Activated effector memory CD4-positive, alpha-beta T cell treated with Interleukin-2 at 50 U/mL for 16 hours (primary cell): ENCODE measurements around the gene ZNHIT2.
A peak's percentile ranks its signal among the peaks of the same experiment; 100 is the strongest.

Experiments
- DNase-seq: peaks from one replicate; pipeline ENCODE4 v3.0.0-alpha.2; 2020

The ZNHIT2 gene

GRCh38 chr11:65118097-65118837, 766 bp upstream of the ZNHIT2 start:
- DNase-seq: no peak

- DNase-seq: peak; percentile 54
Measured at GRCh38 chr11:65116370-65117205, 913 bp downstream of the ZNHIT2 start.

GRCh38 chr11:65115361-65116082, 2.0 kb downstream of the ZNHIT2 start:
- DNase-seq: no peak

GRCh38 chr11:65114538-65115171, 2.8 kb downstream of the ZNHIT2 start:
- no peak for DNase-seq

- DNase-seq: no peak
Measured at GRCh38 chr11:65113839-65114238, 3.7 kb downstream of the ZNHIT2 start.

GRCh38 chr11:65113361-65113756, 4.1 kb downstream of the ZNHIT2 start:
- no peak for DNase-seq

GRCh38 chr11:65112546-65113360, 4.7 kb downstream of the ZNHIT2 start:
- DNase-seq: peak; percentile 67

- peak; percentile 91 for DNase-seq
Measured at GRCh38 chr11:65111744-65112545, 5.6 kb downstream of the ZNHIT2 start, which contains the start of gene TM7SF2. Gene TM7SF2, plus strand, starts transcription at chr11:65111872. Its CDS starts 144 bp downstream, at chr11:65112016.

- no peak for DNase-seq
Measured at GRCh38 chr11:65111159-65111743, 6.2 kb downstream of the ZNHIT2 start.

GRCh38 chr11:65110354-65110861, 7.1 kb downstream of the ZNHIT2 start:
- peak; percentile 90 for DNase-seq

GRCh38 chr11:65109231-65110198, 8.0 kb downstream of the ZNHIT2 start:
- DNase-seq: no peak

GRCh38 chr11:65108469-65109123, 8.9 kb downstream of the ZNHIT2 start:
- no peak for DNase-seq

- DNase-seq: no peak
Measured at GRCh38 chr11:65107751-65108468, 9.6 kb downstream of the ZNHIT2 start.

GRCh38 chr11:65107078-65107477, 10.4 kb downstream of the ZNHIT2 start:
- no peak for DNase-seq

- DNase-seq: no peak
Measured at GRCh38 chr11:65104628-65105027, 12.9 kb downstream of the ZNHIT2 start.

- no peak for DNase-seq
Measured at GRCh38 chr11:65103476-65103875, 14.0 kb downstream of the ZNHIT2 start.

GRCh38 chr11:65102142-65103095, 15.1 kb downstream of the ZNHIT2 start:
- DNase-seq: no peak
